SK-N-SH (cell line): Measurements from ENCODE around the gene NDUFC2. TPM values are rescaled to one million over a fixed set of nuclear protein-coding genes. Genes with fewer than 3 reads are reported as not detected.
"Not testable (repeated sequence)": the region's sequence is repeated elsewhere in the genome, so short reads cannot be mapped to it uniquely, and the experiment has no call there.

Source experiments
- CTCF ChIA-PET: fragments of 300-600, 350-600 bp; formaldehyde crosslinking; extraction: SDS; loops from one replicate; lab custom pipeline; 2021; lab: Yijun Ruan, JAX
- POLR2A ChIA-PET: fragments of 350-600 bp; sonication (Branson Sonifier 250); formaldehyde crosslinking; extraction: SDS; loops from one replicate; lab custom pipeline; 2020; ENCODE audit warnings: antibody characterized with exemption, inconsistent platforms; lab: Yijun Ruan, JAX
- DNase-seq: peaks from one replicate; pipeline ENCODE4 v3.0.0; 2012
- H2AFZ ChIP-seq: fragments of 200-600 bp; sonication (generic); 2 replicates; pipeline ENCODE4 v1.8.1; 2016; ENCODE audit warnings: antibody characterized with exemption, mild to moderate bottlenecking, low read depth
- H3F3A ChIP-seq: fragments of 200-600 bp; sonication (generic); replicated peaks from 2 replicates; pipeline ENCODE3; 2016; ENCODE audit warnings: antibody characterized with exemption, mild to moderate bottlenecking; ENCODE audit not compliant: insufficient read depth
- H3K27ac ChIP-seq, 2 experiments: fragments of 200-500 bp in 1 of 2; fragments of 200-600 bp in 1 of 2; sonication (Bioruptor generic) in 1 of 2; sonication (generic), shearing (Covaris generic) in 1 of 2; 2 replicates each; pipeline versions ENCODE4 v1.5.1 to v1.6.1; 2014 to 2016; ENCODE audit warnings: low read depth in 2 of 2, inconsistent platforms in 1 of 2, low read length in 1 of 2, mild to moderate bottlenecking in 1 of 2, mixed read lengths in 1 of 2
- H3K27me3 ChIP-seq: fragments of 200-600 bp; sonication (generic), shearing (Covaris generic); 2 replicates; pipeline ENCODE4 v1.6.1; 2016; ENCODE audit warnings: mixed run types; ENCODE audit not compliant: insufficient read depth
- H3K36me3 ChIP-seq, 2 experiments: fragments of 200-500 bp in 1 of 2; fragments of 200-600 bp in 1 of 2; sonication (Bioruptor generic) in 1 of 2; sonication (generic) in 1 of 2; replicated peaks in 1 of 2; 2 replicates each; pipeline versions ENCODE3 to v1.5.1; 2014 to 2016; ENCODE audit warnings: low read length in 1 of 2, mild to moderate bottlenecking in 1 of 2; ENCODE audit not compliant: insufficient read depth in 2 of 2, control insufficient read depth in 1 of 2
- H3K4me1 ChIP-seq, 2 experiments: fragments of 200-500 bp in 1 of 2; fragments of 200-600 bp in 1 of 2; sonication (Bioruptor generic) in 1 of 2; sonication (generic), shearing (Covaris generic) in 1 of 2; 2 replicates each; pipeline versions ENCODE4 v1.5.1 to v1.6.1; 2014 to 2016; ENCODE audit warnings: low read depth in 1 of 2, low read length in 1 of 2, mixed run types in 1 of 2; ENCODE audit not compliant: insufficient read depth in 2 of 2, control insufficient read depth in 1 of 2
- H3K4me2 ChIP-seq: fragments of 200-600 bp; sonication (generic), shearing (Covaris generic); 2 replicates; pipeline ENCODE4 v1.6.1; 2017; ENCODE audit warnings: mixed run types
- H3K4me3 ChIP-seq, 2 experiments: fragments of 200-500 bp in 1 of 2; fragments of 200-600 bp in 1 of 2; sonication (Bioruptor generic) in 1 of 2; sonication (generic), shearing (Covaris generic) in 1 of 2; 2 replicates each; pipeline versions ENCODE4 v1.5.1 to v1.8.1; 2014 to 2016; ENCODE audit warnings: low read depth in 2 of 2, inconsistent platforms in 1 of 2, low read length in 1 of 2, mild to moderate bottlenecking in 1 of 2, mixed read lengths in 1 of 2, moderate library complexity in 1 of 2
- H3K79me2 ChIP-seq: fragments of 200-600 bp; sonication (generic); 2 replicates; pipeline ENCODE4 v1.8.1; 2017; ENCODE audit warnings: mild to moderate bottlenecking; ENCODE audit not compliant: insufficient read depth
- H3K9ac ChIP-seq: fragments of 200-600 bp; sonication (generic); 2 replicates; pipeline ENCODE4 v1.6.1; 2017; ENCODE audit warnings: mixed run types
- H3K9me2 ChIP-seq: fragments of 200-600 bp; sonication (generic); 2 replicates; pipeline ENCODE4 v1.6.1; 2017; ENCODE audit warnings: mixed run types
- H3K9me3 ChIP-seq: fragments of 200-600 bp; sonication (generic); 2 replicates; pipeline ENCODE4 v1.6.1; 2017; ENCODE audit warnings: mixed run types, mild to moderate bottlenecking, moderate library complexity
- H4K20me1 ChIP-seq: fragments of 200-600 bp; sonication (generic); 2 replicates; pipeline ENCODE4 v1.6.1; 2017; ENCODE audit warnings: mild to moderate bottlenecking, mixed run types; ENCODE audit not compliant: insufficient read depth
- ELF1 ChIP-seq: IDR thresholded peaks from 2 replicates; pipeline ENCODE4 v1.4.0; 2012
- EP300 ChIP-seq, 2 experiments: IDR thresholded peaks; 2 replicates each; pipeline versions ENCODE4 v1.4.0 to v1.6.1; 2012; ENCODE audit warnings: borderline replicate concordance in 1 of 2, low read depth in 1 of 2, low read length in 1 of 2
- FOSL2 ChIP-seq: IDR thresholded peaks from 2 replicates; pipeline ENCODE4 v1.4.0; 2012; ENCODE audit warnings: low read depth, mild to moderate bottlenecking, moderate library complexity, borderline replicate concordance
- FOXJ3 ChIP-seq: sonication (generic); formaldehyde crosslinking; IDR thresholded peaks from 2 replicates; pipeline ENCODE4 v1.5.1; 2020; ENCODE audit warnings: mild to moderate bottlenecking, missing genetic modification reagents
- FOXM1 ChIP-seq: IDR thresholded peaks from 2 replicates; pipeline ENCODE4 v1.4.0; 2012; ENCODE audit warnings: low read depth, mild to moderate bottlenecking
- GABPA ChIP-seq: IDR thresholded peaks from 2 replicates; pipeline ENCODE4 v1.4.0; 2012; ENCODE audit warnings: low read depth, mild to moderate bottlenecking
- GATA2 ChIP-seq: sonication (generic); formaldehyde crosslinking; IDR thresholded peaks from 2 replicates; pipeline ENCODE4 v1.5.0; 2020; ENCODE audit warnings: mild to moderate bottlenecking, missing genetic modification reagents
- MEF2A ChIP-seq: IDR thresholded peaks from 2 replicates; pipeline ENCODE4 v1.4.0; 2012; ENCODE audit warnings: low read depth, borderline replicate concordance
- MXI1 ChIP-seq: IDR thresholded peaks from 2 replicates; pipeline ENCODE4 v1.6.1; 2012; ENCODE audit warnings: mild to moderate bottlenecking, low read depth, low read length, improper control_type of control experiment
- NFIC ChIP-seq: IDR thresholded peaks from 2 replicates; pipeline ENCODE4 v1.4.0; 2012; ENCODE audit warnings: borderline replicate concordance
- WGBS: methylation state at CpG from one replicate; pipeline ENCODE4 v1.1.6; 2017; ENCODE audit warnings: low lambda C conversion rate; 5-methylcytosine and 5-hydroxymethylcytosine counted together
- polyA plus RNA-seq, 3 experiments: library from polyadenylated mRNA; depleted of rRNA; stranded (reverse); fragments of >200 nt; gene quantifications; 2 replicates each; pipeline ENCODE4 v1.2.3, GENCODE V29; 2012
- TF ChIP-seq, protein P1 (sequence below): IDR thresholded peaks from 2 replicates; pipeline ENCODE4 v1.4.0; 2012; ENCODE audit warnings: low read depth, borderline replicate concordance
- TF ChIP-seq, protein P2 (sequence below): fragments of 200-600 bp; sonication (generic); IDR thresholded peaks from 2 replicates; pipeline ENCODE4 v1.6.1; 2017; ENCODE audit warnings: antibody characterized with exemption, mild to moderate bottlenecking, moderate library complexity

NDUFC2 gene
- polyA plus RNA-seq, 1 of the 3 experiments (the other 2 are of a cell fraction) = 235 TPM

DNA sequence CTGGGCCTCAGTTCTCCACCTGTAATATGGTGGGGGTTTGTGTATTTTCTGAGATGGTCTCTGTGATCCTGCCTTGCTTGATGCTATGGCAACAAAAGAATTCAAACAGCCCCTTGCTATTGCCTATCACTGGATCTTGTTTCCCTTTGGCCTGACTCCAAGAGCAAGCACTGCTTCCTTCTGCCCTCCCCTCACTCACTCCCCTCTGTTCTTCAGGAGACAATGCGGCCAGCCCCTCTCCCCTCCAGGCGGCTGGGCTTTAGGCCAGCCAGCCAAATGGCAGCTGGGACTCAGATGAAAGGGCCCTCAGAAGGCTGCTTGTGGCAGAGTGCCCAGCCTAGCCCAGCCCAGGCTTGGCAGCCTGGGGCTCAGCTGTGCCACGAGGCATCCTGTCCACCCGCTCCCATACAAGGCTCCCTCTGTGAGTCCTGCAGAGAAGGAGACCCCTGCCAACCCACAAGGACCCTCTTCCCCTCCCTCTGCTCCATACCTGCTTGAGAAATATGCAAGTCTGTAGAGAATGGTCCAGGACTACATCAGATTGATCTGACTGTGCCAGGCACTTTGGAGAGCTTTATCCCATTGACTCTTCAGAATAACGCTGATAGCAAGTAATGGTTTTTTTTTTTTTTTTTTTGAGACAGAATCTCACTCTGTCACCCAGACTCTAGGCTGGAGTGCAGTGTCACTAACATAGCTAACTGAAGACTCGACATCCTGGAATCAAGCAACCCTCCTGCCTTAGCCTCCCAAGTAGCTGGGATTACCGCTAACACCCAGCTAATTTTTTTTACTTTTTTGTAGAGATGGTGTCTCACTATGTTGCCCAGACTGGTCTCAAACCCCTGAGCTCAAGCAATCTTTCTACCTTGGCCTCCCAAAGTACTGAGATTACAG lies 49.0 kb downstream of the NDUFC2 start (continued):
- TF ChIP-seq, protein P1, sequence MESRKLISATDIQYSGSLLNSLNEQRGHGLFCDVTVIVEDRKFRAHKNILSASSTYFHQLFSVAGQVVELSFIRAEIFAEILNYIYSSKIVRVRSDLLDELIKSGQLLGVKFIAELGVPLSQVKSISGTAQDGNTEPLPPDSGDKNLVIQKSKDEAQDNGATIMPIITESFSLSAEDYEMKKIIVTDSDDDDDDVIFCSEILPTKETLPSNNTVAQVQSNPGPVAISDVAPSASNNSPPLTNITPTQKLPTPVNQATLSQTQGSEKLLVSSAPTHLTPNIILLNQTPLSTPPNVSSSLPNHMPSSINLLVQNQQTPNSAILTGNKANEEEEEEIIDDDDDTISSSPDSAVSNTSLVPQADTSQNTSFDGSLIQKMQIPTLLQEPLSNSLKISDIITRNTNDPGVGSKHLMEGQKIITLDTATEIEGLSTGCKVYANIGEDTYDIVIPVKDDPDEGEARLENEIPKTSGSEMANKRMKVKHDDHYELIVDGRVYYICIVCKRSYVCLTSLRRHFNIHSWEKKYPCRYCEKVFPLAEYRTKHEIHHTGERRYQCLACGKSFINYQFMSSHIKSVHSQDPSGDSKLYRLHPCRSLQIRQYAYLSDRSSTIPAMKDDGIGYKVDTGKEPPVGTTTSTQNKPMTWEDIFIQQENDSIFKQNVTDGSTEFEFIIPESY = no peak
- no peak for TF ChIP-seq MEF2A
- no peak for TF ChIP-seq FOXM1
- TF ChIP-seq NFIC = peak; percentile 96
- TF ChIP-seq ELF1 = no peak
- no peak; the same call in 1 of the 2 replicates for TF ChIP-seq GABPA
- TF ChIP-seq MXI1 = 0 out of 2 replicates have a peak, but pooled peaks have one; percentile 50
- TF ChIP-seq, protein P2, sequence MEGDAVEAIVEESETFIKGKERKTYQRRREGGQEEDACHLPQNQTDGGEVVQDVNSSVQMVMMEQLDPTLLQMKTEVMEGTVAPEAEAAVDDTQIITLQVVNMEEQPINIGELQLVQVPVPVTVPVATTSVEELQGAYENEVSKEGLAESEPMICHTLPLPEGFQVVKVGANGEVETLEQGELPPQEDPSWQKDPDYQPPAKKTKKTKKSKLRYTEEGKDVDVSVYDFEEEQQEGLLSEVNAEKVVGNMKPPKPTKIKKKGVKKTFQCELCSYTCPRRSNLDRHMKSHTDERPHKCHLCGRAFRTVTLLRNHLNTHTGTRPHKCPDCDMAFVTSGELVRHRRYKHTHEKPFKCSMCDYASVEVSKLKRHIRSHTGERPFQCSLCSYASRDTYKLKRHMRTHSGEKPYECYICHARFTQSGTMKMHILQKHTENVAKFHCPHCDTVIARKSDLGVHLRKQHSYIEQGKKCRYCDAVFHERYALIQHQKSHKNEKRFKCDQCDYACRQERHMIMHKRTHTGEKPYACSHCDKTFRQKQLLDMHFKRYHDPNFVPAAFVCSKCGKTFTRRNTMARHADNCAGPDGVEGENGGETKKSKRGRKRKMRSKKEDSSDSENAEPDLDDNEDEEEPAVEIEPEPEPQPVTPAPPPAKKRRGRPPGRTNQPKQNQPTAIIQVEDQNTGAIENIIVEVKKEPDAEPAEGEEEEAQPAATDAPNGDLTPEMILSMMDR = no peak
- TF ChIP-seq EP300 (IDR thresholded peaks at IDR 0.05; ENCODE audit: borderline replicate concordance in 1 of 2, low read depth in 1 of 2, low read length in 1 of 2) = peak; percentile 61 to 68; a peak in 2 of 4 replicates
- peak; percentile 86 for TF ChIP-seq GATA2 (CRISPR knock-in tag)
- peak; percentile 59; the same call in 1 of the 2 replicates for TF ChIP-seq FOXJ3 (CRISPR knock-in tag)

DNA sequence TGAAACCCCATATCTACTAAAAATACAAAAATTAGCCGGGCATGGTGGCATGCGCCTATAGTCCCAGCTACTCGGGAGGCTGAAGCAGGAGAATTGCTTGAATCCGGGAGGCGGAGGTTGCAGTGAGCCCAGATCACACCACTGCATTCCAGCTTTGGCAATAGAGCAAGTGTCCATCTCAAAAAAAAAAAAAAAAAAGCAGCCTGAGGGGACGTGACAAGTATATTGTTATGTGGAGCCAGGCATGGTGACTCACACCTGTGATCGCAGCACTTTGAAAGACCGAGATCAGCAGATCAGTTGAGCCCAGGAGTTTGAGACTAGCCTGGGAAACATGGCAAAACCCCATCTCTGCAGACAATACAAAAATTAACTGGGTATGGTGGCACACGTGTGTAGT lies 51.2 kb downstream of the NDUFC2 start:
- CTCF ChIA-PET = interaction anchor here (0.6 kb wide), 1 partner anchor 39 kb away, joined by 3 read pairs; no protein-coding TSS in a partner anchor
- H3K4me1 ChIP-seq = peaks cover 20 to 24% of the 10 kb centered on the region in 2 experiments; a peak in 3 of 4 replicates
- H3F3A ChIP-seq, H3K4me3 ChIP-seq, H3K36me3 ChIP-seq, H2AFZ ChIP-seq, H4K20me1 ChIP-seq, POLR2A ChIA-PET, H3K79me2 ChIP-seq, H3K9me2 ChIP-seq, H3K27ac ChIP-seq, H3K9ac ChIP-seq, H3K27me3 ChIP-seq: not testable (repeated sequence)
- 73% methylated on average over 9 of the region's 9 CpGs for WGBS
- peak; percentile 20; the same call in 1 of the 2 replicates for TF ChIP-seq FOSL2
- TF ChIP-seq, all 33 proteins: peak for 1; not testable (repeated sequence) for 32
- not testable (repeated sequence) for DNase-seq, H3K9me3 ChIP-seq, H3K4me2 ChIP-seq
